DND-41 (cell line): Measurements from ENCODE around the gene LMO3.

Experiments used
- ATAC-seq: fragments of 200-7000 bp; cut with Tn5 transposase; 3 replicates; pipeline ENCODE4 v1.9.1; 2021; ENCODE audit warnings: low read depth; ENCODE audit not compliant: insufficient read depth
- DNase-seq: peaks from one replicate; pipeline ENCODE4 v3.0.0-alpha.2; 2020
- H2AFZ ChIP-seq: 2 replicates; pipeline ENCODE4 v1.6.0; 2012; ENCODE audit warnings: low read depth, low read length
- H3K27ac ChIP-seq: 2 replicates; pipeline ENCODE4 v1.5.1; 2012; ENCODE audit warnings: low read length, inconsistent platforms
- H3K27me3 ChIP-seq: fragments of 200-600 bp; sonication (generic); 2 replicates; pipeline ENCODE4 v1.6.0; 2012; ENCODE audit warnings: low read length, mild to moderate bottlenecking, inconsistent platforms; ENCODE audit not compliant: insufficient read depth, poor library complexity
- H3K36me3 ChIP-seq: 2 replicates; pipeline ENCODE4 v1.5.1; 2012; ENCODE audit warnings: low read length, inconsistent platforms; ENCODE audit not compliant: insufficient read depth
- H3K4me1 ChIP-seq: 2 replicates; pipeline ENCODE4 v1.5.1; 2012; ENCODE audit warnings: mild to moderate bottlenecking, low read length; ENCODE audit not compliant: insufficient read depth
- H3K4me2 ChIP-seq: 2 replicates; pipeline ENCODE4 v1.6.0; 2012; ENCODE audit warnings: mild to moderate bottlenecking, moderate library complexity, low read length, inconsistent platforms; ENCODE audit not compliant: insufficient read depth
- H3K4me3 ChIP-seq, 2 experiments: fragments of 200-600 bp in 1 of 2; shearing (Covaris generic) in 1 of 2; 2 replicates each; pipeline ENCODE4 v1.5.1; 2012 to 2016; ENCODE audit warnings: inconsistent platforms in 2 of 2, low read length in 2 of 2, mild to moderate bottlenecking in 2 of 2, low read depth in 1 of 2, moderate library complexity in 1 of 2
- H3K79me2 ChIP-seq: 2 replicates; pipeline ENCODE4 v1.6.0; 2012; ENCODE audit warnings: low read length, inconsistent platforms; ENCODE audit not compliant: insufficient read depth
- H3K9ac ChIP-seq: 2 replicates; pipeline ENCODE4 v1.6.0; 2012; ENCODE audit warnings: low read depth, mild to moderate bottlenecking, inconsistent platforms, low read length, moderate library complexity
- H3K9me3 ChIP-seq: 2 replicates; pipeline ENCODE4 v1.5.1; 2012; ENCODE audit warnings: low read length, moderate library complexity, mild to moderate bottlenecking, inconsistent platforms; ENCODE audit not compliant: insufficient read depth, severe bottlenecking
- H4K20me1 ChIP-seq: 2 replicates; pipeline ENCODE4 v1.6.0; 2012; ENCODE audit warnings: low read length; ENCODE audit not compliant: insufficient read depth
- CTCF ChIP-seq: IDR thresholded peaks from 2 replicates; pipeline ENCODE4 v1.5.1; 2012; ENCODE audit warnings: borderline replicate concordance, low read length, moderate library complexity, mild to moderate bottlenecking; ENCODE audit not compliant: poor library complexity, severe bottlenecking; ENCODE audit errors: extremely low read depth
- EZH2 ChIP-seq: IDR thresholded peaks from 3 replicates; pipeline ENCODE4 v1.6.1; 2012; ENCODE audit warnings: borderline replicate concordance, low read depth, mild to moderate bottlenecking, moderate library complexity, low read length, inconsistent platforms; ENCODE audit not compliant: severe bottlenecking

LMO3 gene

GRCh38 chr12:16603916-16604575 lies 1.9 kb downstream of the LMO3 start:
- no peaks in the 10 kb centered on the region for H3K79me2 ChIP-seq
- ATAC-seq (no peak), DNase-seq (no peak)
- H3K4me1 ChIP-seq: no peaks in the 10 kb centered on the region
- TF ChIP-seq EZH2: no peak
- TF ChIP-seq CTCF: no peak
- no peak overlapping the region for H3K4me3 ChIP-seq
- H2AFZ ChIP-seq: no peak overlapping the region
- no peaks in the 10 kb centered on the region for H3K9me3 ChIP-seq
- no peaks in the 10 kb centered on the region for H4K20me1 ChIP-seq
- no peak overlapping the region for H3K9ac ChIP-seq
- H3K4me2 ChIP-seq: no peak overlapping the region
- H3K27ac ChIP-seq: no peak overlapping the region
- H3K27me3 ChIP-seq: no peaks in the 10 kb centered on the region
- no peaks in the 10 kb centered on the region for H3K36me3 ChIP-seq

GRCh38 chr12:16603260-16603915 lies 2.6 kb downstream of the LMO3 start:
- Histone ChIP-seq H3K36me3 (no peaks in the 10 kb centered on the region), H3K79me2 (no peaks in the 10 kb centered on the region), H3K9ac (no peak overlapping the region), H2AFZ (no peak overlapping the region), H3K4me2 (no peak overlapping the region), H4K20me1 (no peaks in the 10 kb centered on the region), H3K27me3 (no peaks in the 10 kb centered on the region), H3K9me3 (no peaks in the 10 kb centered on the region), H3K4me1 (no peaks in the 10 kb centered on the region), H3K27ac (no peak overlapping the region), H3K4me3 (no peak overlapping the region)
- DNase-seq (no peak), ATAC-seq (no peak)
- no peak for TF ChIP-seq EZH2
- TF ChIP-seq CTCF: no peak

- TF ChIP-seq EZH2: no peak
- no peak for TF ChIP-seq CTCF
- Histone ChIP-seq H4K20me1 (no peaks in the 10 kb centered on the region), H3K9me3 (no peaks in the 10 kb centered on the region), H3K4me3 (no peak overlapping the region), H3K9ac (no peak overlapping the region), H3K27me3 (no peaks in the 10 kb centered on the region), H2AFZ (no peak overlapping the region), H3K4me1 (no peaks in the 10 kb centered on the region), H3K36me3 (no peaks in the 10 kb centered on the region), H3K79me2 (no peaks in the 10 kb centered on the region), H3K27ac (no peak overlapping the region), H3K4me2 (no peak overlapping the region)
- no peak for ATAC-seq
- DNase-seq: no peak
These were observed 3.5 kb downstream of the LMO3 start for GRCh38 chr12:16602412-16602811.
